Epidermal melanocyte (primary cell): Measurements from ENCODE around the gene RTL3.

ENCODE experiments used
- DNase-seq: peaks from one replicate; pipeline ENCODE4 v3.0.0; 2011; ENCODE audit warnings: low spot score; ENCODE audit not compliant: insufficient read length

Gene RTL3

DNA sequence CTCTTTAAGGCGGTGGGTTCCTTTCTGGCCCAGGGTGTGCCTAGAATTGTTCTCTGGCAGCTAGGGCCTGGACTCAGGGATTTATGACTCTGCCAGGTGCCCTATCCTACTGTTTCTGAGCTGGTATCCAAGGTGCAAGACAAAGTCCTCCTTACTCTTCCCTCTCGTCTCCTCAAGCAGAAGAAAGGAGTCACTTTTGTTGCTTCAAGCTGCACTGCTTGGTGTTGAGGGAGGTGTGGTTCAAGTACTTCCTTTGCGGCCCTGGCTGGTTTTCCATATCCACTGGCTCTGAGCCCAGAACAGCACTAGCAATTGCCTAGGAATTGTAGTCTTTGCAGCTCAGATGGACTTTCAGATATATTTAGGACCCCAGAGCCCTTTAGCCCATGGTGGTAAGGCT, 39.3 kb downstream of the RTL3 start:
- DNase-seq = no peak

- DNase-seq = no peak
Measured at GRCh38 chrX:78618987-78619386, 40.1 kb downstream of the RTL3 start.

DNA sequence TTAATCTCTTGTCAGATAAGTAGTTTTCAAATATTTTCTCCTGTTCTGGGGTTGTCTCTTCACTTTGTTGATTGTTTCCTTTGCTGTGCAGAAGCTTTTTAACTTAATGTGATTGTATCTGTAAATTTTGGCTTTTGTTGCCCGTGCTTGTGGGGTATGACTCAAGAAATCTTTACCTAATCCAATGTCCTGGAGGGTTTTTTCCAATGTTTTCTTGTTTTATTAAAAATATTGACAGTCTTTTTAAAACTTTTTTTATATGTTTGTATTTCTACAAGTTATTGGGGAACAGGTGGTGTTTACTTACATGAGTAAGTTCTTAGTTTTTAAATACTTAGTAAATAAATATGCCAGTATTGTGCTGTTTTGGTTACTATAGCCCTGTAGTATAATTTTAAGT, 44.9 kb downstream of the RTL3 start:
- no peak for DNase-seq
